Measurements from ENCODE around the gene PGAP1.

PGAP1 gene

DNA sequence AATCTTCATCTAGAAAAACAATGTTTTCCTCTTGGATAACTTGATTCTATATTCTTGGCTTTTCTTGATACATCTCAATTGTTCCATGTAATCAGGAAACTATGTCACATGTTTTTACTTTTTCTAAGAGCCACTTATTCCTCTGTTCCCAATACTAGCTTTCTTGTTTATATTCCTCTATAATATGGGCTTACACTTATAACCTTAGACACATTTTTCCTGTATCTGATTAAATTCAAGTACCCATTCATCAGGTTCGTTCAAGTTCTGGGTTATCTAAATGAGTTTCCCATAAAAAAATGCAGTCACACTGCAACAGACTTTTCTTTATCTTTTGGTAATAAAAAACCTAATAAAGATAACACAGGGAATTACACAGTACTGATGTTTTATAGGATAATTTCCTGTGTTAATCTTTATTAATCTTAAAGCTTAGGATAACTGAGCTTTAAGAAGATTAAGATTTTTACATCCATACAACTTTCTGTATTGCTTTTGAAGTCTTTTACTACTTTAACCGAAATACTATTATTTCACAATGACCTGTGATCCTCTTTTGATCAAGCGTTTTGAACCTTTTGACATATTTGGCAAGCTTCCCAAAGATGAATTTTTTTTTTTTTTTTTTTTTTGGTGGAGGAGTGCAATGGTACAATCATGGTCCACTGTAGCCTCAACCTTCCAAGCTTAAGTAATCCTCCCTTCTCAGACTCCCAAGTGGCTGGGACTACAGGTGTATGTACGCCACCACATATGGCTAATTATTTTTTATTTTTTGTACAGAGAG, 73.0 kb downstream of the PGAP1 start:
- no peak for DNase-seq (ENCODE audit: low read depth)
- TF ChIP-seq, protein P1, sequence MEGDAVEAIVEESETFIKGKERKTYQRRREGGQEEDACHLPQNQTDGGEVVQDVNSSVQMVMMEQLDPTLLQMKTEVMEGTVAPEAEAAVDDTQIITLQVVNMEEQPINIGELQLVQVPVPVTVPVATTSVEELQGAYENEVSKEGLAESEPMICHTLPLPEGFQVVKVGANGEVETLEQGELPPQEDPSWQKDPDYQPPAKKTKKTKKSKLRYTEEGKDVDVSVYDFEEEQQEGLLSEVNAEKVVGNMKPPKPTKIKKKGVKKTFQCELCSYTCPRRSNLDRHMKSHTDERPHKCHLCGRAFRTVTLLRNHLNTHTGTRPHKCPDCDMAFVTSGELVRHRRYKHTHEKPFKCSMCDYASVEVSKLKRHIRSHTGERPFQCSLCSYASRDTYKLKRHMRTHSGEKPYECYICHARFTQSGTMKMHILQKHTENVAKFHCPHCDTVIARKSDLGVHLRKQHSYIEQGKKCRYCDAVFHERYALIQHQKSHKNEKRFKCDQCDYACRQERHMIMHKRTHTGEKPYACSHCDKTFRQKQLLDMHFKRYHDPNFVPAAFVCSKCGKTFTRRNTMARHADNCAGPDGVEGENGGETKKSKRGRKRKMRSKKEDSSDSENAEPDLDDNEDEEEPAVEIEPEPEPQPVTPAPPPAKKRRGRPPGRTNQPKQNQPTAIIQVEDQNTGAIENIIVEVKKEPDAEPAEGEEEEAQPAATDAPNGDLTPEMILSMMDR (IDR thresholded peaks at IDR 0.05; ENCODE audit: control insufficient read depth, insufficient read depth, low read depth, low read length, missing control alignments) = no peak
- no peak overlapping the region for H3K4me3 ChIP-seq (ENCODE audit: control insufficient read depth, low read depth, low read length)

DNA sequence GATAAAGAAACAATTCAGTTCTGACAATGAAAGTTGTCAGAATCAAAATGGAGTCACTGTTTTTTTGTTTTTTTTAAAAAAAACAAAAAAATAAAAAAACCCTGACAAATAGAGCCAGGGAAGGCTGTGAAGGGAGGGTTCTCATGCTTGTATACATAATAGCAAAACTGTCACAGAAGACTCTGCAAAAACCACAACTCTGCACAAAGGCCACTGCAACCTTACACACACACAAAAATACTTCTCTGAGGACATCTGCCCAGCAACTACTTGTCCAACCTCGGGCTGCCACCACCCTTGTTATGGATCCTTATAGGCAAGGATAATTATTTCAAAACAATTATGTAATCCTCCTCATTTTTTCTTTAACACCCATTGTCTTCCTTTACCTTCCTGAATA, 75.4 kb downstream of the PGAP1 start:
- DNase-seq (ENCODE audit: low read depth) = no peak
- no peak overlapping the region for H3K4me3 ChIP-seq (ENCODE audit: control insufficient read depth, low read depth, low read length)
- TF ChIP-seq, protein P1 (IDR thresholded peaks at IDR 0.05; ENCODE audit: control insufficient read depth, insufficient read depth, low read depth, low read length, missing control alignments) = no peak

DNA sequence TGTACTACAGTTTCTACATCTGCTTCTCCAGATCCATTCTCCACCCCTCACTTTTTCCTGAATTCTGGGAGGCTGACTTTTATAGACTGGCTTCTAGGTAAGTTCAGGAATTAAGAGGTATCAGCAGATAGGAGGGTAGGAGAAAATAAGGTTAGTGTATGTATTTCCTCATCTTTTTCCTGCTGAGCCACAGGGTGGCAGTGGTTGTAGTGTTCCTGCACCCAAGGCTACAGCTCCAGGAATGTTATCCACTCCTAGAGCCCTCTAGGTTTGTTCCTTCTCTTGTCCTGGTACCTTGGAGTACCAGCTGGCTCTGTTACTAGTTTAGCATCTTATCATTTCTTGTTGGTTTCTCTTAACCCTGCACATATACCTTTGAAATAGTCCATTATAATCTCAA, 76.6 kb downstream of the PGAP1 start:
- peak; percentile 10 for DNase-seq (ENCODE audit: low read depth)
- TF ChIP-seq, protein P1 (IDR thresholded peaks at IDR 0.05; ENCODE audit: control insufficient read depth, insufficient read depth, low read depth, low read length, missing control alignments) = peak; percentile 66
- H3K4me3 ChIP-seq (ENCODE audit: control insufficient read depth, low read depth, low read length) = no peak overlapping the region

DNA sequence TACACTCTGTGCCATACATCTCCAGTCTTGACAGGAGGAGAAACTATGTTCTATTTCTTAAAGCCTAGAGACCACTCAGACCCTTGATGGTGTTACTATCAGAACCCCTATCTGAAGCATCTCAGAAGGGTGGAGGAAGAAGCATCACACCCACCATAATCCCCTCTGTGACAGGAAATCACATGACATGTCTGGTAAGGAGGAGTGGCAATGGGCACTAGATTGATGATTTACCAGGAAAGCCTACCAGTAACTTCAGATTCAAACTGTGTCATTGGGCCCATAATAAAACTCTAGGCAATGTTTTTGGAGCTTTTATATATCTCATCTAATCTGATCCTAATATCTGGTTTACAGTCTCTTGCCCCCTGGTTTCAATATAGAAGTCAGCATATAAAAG, 80.2 kb downstream of the PGAP1 start:
- TF ChIP-seq, protein P1 (IDR thresholded peaks at IDR 0.05; ENCODE audit: control insufficient read depth, insufficient read depth, low read depth, low read length, missing control alignments) = no peak
- H3K4me3 ChIP-seq (ENCODE audit: control insufficient read depth, low read depth, low read length) = no peak overlapping the region
- DNase-seq (ENCODE audit: low read depth) = no peak

DNA sequence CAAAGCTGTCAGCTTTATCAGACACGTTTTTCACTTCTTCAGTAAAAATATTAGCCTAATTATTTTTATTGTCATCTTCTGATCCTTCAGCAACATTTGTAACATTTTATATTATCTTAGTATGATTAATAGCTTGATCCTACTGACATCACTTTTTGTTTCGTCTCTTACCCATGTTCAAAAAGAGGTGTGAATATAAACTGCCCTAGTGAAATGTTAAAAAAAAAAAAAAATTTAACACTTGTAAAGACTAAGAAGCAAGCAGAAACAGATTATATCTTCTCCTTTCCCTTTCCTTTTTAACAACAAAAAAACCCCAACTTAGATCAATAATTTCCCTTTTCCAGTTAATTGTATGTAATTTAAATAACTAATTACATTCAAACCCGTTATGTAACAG, 81.1 kb downstream of the PGAP1 start:
- no peak for DNase-seq (ENCODE audit: low read depth)
- TF ChIP-seq, protein P1 (IDR thresholded peaks at IDR 0.05; ENCODE audit: control insufficient read depth, insufficient read depth, low read depth, low read length, missing control alignments) = no peak
- H3K4me3 ChIP-seq (ENCODE audit: control insufficient read depth, low read depth, low read length) = no peak overlapping the region

DNA sequence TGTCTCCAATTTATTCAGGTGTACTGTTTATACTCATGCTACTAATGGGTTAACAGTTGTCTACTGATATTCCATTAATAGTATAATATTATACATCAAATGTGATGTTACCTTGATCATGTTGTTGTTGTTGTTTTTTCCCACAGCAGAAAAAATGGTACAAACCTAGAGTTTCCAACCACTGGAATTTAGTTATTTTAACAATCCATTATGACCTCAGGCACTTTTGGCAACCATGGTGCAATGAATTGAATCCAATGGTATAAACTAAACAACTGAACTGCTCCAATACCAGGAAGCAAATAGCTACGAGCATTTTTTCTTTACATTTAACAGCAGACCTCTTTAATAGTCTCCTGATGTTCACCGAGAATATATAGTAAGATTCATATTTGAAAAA, 86.3 kb downstream of the PGAP1 start:
- DNase-seq (ENCODE audit: low read depth) = no peak
- H3K4me3 ChIP-seq (ENCODE audit: control insufficient read depth, low read depth, low read length) = no peak overlapping the region
- TF ChIP-seq, protein P1 (IDR thresholded peaks at IDR 0.05; ENCODE audit: control insufficient read depth, insufficient read depth, low read depth, low read length, missing control alignments) = no peak

Measured in AG09309 (cell line).